HG03469 (cell line): ENCODE measurements around the gene ZP4.

ENCODE experiments used
- ATAC-seq: cut with Tn5 transposase; IDR thresholded peaks from one replicate; pipeline ENCODE4 v1.9.1; 2021; ENCODE audit warnings: mild to moderate bottlenecking, moderate library complexity, moderate number of reproducible peaks; ENCODE audit not compliant: unreplicated experiment

Gene ZP4, protein sequence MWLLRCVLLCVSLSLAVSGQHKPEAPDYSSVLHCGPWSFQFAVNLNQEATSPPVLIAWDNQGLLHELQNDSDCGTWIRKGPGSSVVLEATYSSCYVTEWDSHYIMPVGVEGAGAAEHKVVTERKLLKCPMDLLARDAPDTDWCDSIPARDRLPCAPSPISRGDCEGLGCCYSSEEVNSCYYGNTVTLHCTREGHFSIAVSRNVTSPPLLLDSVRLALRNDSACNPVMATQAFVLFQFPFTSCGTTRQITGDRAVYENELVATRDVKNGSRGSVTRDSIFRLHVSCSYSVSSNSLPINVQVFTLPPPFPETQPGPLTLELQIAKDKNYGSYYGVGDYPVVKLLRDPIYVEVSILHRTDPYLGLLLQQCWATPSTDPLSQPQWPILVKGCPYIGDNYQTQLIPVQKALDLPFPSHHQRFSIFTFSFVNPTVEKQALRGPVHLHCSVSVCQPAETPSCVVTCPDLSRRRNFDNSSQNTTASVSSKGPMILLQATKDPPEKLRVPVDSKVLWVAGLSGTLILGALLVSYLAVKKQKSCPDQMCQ

DNA sequence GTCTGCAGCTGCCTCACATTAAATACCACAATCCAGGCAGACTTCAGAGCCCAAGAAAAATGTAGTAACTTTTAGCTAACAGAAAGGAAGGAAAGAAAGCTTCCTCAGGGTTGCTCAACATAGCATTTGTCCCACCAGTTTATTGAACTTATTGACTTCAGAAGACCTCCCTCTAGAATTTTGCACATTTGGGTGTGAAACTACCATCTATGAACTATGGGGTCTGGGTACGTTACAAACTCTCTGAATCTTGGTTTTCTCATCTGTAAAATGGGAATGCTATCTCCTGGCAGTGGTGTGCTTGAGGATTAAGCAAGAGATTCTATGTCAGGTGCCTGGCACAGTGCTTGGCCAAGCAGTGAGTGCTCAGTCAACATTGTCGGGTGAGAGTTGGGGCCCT is at the start of gene ZP4:
Gene ZP4, minus strand, starts transcription at position 101 of the 400 bp plus-strand sequence. CDS start 287 bp downstream, outside the sequence.
- ATAC-seq, result no peak

DNA sequence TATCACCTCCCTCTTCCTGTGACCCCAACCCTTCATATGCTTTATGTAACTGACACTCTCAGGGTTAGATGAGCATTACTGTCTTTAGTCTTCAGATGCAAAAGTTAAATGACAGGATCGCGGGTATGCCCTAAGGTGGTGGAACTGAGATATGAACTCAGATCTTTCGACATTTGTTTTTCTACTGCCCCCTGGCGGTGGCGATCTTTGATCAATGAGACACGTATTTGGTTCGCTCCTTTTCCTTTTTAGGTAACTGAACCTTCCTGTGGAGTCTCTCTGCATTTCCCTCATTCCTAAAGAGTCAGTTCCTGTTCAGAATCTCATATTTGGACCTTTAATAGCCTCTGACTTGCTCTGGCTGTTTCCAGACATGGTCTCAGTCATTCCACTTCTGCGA is 47.8 kb upstream of the ZP4 start:
- no peak for ATAC-seq

DNA sequence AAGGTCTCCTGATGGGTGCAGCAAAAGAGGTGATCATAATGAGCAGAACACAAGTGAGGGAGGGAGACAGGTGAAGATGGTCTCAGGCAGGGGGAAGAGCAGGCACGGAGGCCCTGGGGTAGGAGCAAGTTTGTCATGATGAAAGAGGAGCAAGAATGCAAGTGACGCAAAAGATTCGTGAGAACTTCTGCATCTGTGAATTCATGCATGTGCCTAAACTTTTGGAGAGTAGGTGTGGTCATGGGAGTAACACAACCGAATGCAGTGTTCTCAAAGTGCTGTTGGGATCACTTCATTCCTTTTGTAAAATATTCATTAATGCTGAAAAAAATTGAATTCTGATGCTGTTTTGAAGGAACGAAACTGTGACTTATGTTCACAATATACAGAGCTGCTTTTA is 47.3 kb upstream of the ZP4 start:
- ATAC-seq, result no peak

DNA sequence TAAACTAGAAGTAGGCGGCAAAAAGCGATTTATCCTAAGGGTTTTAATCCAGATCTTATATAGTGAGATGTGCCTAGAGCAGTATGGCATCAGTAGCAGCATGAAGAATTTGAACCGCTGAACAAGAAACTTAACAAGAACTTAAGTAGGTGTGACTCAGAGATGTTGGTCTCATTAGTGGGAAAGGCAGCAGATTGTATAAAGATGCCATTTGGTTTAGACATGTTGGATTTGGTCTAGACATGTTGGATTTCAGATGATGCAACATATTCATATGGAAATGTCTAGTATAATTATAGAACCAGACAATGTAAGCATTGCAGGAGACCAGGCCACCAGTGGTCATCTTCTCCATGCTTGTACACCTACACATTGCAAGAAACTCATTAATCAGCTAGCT is 42.1 kb upstream of the ZP4 start:
- no peak for ATAC-seq

DNA sequence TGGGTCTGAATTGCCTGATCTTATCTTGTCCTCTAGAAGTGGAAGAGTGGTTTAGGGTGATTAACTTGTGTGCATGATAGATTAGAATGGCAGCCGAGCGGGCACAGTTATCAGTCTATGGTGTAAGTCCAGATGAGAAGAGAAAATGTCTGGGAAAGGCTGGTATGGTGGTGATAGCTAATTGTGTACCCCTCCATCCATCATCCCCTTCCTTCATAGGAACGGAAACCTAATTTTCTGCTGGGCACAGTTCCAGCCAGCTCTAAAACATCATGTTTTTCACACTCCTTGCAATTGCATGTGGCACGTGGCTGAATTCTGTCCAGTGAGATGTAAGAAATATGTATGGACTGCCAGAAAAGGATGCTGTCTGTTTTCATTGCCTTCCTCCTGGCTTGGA is 40.9 kb upstream of the ZP4 start:
- ATAC-seq, result no peak

DNA sequence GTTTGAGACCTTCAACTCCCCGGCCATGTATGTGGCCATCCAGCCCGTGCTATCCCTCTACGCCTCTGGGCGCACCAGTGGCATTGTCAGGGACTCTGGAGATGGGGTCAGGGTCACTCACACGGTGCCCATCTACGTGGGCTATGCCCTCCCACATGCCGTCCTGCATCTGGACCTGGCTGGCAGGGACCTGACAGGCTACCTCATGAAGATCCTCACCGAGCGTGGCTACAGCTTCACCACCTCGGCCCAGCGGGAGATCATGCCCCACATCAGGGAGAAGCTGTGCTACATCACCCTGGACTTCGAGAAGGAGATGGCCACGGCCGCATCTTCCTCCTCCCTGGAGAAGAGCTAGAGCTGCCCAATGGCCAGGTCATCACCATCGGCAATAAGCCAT is 36.5 kb upstream of the ZP4 start:
- no peak for ATAC-seq

DNA sequence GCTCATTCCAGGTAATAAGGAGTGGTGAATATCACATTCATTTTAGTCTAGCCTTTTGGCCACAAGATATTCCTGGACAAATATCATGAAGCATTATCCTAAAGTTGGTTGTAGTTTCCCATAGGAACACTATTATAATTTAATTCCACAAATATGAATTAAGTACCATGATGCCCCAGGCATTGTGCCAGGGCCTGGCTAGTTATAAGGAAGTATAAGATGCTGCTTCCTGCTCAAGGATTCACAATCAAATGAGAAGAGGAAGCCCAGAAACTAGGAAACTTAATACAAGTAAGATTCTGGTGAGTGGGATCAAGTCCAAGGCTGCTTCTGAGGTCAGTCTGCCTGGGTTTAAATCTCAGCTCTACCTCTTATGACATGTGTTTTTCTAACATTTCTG is 30.6 kb upstream of the ZP4 start:
- no peak for ATAC-seq

DNA sequence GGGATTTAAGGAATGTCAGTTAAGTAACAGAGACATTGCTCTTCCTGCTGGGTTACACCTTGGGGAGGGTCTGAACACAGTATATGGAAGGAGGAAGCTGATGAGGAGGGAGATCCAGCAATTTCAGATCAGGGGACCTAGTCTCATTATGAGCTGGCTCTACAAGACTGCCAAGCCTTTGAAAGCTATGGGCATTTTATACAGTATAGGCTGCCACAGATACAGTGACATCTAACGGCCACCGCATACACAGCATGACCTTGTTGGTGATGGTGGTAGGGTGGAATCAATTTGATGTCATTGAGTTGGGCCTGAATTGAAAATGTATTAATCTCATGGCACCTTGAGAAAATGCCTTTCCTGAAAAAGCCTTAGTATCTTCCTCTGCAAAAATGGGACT is 22.6 kb upstream of the ZP4 start:
- no peak for ATAC-seq

DNA sequence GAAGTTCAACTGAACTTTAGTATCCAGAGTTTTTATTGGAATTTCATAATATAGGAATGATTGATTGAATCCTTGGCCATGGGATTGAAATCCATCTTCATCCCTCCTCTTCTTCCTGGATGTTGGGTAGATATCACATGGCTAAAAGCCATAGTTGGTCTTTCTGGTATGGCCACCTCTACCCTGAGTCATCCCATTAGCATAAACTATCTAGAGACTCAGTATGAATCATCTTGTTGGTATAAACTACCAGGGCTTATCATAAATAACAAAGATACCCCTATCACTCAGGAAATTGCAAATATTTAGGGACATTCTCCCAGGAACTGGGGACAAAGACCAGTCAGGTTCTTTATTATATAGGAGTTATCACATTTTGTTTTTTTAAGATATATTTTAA is 21.2 kb upstream of the ZP4 start:
- ATAC-seq, result no peak

DNA sequence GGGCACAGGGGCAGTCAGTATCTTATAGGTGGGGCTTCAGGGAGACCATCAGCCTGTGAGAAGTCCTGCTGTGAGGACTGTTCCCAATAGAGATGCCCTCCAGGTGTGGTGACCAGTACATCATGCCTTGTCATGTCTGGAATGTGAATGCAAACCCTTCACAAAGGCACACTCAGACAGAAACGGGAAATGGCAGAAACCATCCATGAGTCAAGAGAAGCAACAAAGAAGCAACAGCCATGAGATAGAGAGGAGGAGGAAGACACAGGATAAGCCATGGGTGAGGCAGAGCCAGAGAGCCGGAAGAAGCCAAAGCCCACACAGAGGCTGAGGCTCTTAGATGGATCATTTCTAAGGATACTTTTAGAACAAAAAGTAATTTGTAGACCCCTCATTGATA is 20.1 kb upstream of the ZP4 start:
- no peak for ATAC-seq

DNA sequence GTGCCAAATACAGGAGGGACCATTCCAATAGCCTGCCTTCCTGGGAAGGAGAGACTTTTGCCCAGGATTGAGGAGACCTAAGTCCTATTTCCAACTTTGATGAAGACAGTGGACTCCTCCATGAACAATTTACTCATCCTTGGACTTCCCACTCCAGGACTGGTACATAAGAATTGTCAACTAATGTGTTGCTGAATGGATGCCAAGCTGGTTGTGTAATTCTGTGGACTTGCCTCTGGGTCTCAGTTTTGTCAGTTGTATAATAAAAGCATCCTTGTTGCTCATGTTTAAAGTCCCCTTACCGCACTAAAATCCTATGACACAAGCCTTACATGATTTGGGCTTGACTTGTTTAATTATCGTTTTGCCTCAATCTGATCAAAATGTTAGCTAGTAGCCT is 13.2 kb upstream of the ZP4 start:
- ATAC-seq, result no peak

DNA sequence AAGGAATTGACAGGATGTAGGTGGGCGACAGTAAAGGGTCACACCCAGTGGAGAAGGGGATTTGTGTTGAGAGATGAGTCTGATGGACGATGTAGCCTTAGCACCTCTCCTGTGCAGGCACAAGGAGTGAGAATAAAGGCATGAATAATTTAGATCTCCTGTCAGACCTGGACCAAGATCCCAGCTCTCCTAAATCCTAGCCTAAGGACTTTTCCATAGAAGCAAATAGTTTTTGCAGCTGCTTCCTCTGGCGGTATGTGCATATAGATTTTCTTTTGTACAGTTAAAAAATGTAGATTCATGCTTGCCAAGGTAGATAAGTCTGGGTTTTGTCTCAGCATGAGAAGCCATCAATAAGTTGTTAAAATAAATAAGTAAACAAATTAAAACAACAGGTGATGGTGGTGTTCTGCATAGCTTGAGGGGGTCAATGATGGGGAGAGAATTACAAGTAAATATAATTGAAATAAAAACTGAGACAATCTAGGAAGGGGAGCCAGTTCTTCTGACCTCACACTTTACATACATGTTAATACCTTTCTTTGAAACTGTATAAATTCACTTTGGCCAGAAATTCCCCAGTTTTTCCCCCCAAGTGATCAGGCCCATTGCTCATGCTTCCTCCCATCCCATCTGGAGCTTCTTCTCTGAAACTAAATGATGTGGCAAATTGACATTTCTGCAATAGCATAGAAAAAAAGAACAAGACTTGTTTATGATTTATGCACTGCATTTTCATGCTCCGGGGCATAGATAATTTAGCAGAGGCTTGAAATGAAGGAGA is 12.4 kb upstream of the ZP4 start:
- ATAC-seq, result no peak

DNA sequence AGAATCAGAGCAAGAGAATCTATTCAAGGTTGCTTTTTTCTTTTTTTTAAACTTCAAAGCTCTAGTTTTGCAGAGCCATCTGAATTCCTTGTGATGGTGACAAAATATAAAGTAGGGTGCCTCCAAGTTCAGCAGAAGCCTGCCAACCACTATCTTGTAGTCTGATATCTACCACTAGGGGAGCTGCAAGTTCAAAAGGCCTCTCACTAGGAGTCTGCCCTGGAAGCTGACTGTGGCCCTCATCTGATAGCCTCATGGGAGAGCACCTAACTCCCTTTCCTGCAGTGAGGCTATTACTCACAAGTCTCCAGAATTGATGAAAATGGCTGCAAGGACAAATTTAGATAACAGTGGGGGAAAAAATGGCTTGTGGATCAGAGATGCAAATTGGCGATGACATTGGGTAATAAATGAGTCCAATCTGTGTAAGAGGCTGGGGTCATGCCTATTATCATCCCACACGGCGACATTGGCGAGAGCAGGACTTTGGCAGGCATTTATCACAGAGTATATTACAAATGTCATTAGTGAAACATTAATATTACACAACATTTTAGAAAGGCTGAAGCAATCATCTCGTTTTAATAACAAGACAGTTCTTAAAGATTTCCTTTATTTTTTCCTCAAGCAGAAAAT is 10.7 kb upstream of the ZP4 start:
- ATAC-seq, result peak; percentile 44

DNA sequence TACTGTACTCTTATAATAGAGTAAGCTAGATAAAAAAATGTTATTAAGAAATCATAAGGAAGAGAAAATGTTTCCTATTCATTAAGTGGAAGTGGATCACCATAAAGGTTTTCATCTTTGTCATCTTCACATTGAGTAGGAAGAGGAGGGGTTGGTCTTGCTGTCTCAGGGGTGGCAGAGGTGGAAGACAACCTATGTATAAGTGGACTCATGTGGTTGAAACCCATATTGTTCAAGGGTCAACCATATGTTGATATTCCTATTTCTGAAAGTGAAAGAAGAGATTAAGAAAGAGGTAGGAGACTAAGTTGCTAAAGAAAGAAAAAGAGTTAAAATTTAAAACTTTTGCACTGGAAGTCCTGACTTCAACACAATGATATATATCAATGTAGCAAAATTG is 4.9 kb upstream of the ZP4 start:
- ATAC-seq, result no peak

DNA sequence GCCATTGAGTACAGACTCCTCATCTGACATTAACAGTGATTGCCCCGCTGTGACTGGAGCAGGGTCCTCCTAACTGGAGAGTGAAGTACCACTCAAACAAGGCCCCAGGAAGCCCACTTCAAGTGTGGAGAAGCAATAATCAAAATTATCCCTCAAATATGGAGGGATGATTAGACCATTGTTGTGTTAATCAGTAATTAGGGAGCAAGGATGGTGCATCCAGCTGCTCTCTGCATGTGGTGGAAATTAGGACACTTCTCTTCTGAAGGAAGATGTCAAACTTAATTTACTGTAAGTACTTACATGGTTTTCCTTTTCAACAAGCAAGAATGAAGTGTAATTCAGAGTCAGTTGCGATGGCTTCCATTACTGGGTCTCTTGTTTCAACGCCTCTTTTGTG is 3.4 kb upstream of the ZP4 start:
- ATAC-seq, result no peak

DNA sequence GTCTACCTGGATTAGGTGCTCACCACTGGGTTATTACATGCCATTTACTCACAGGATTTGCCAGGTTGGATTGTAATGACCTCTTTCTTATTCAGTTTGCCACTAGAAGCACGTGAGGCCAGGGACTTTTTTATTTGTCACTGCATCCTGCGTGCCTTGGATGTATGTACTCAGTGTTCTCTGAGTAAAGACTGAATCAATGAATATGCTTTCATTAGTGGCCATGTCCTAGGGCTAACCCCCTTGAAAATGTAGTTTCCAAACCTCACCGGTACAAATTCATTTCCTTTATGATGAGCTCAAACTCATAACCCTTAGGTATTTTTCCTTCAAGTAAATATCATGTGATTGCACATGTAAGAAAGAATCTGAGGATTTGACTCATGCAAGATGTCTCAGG is 1.3 kb upstream of the ZP4 start:
- no peak for ATAC-seq

DNA sequence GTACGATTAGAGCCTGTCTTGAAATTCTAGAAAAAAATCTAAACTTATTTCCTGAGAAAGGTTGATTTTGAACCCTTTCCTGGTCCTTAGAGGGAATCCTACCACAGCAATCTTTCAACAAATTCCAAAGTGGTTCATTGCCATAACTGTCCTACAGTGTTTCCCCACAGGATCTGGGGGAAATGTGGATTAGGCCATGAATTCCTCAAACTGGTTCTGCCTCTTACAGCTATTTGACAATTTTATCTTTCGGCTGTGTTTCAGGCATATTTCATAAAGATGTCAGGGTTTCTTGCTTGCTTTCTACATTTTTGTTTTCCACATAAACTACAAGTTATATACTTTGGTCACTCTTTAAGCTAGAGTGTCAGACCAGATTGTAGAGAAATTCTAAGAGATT is 544 bp upstream of the ZP4 start:
- ATAC-seq, result no peak

DNA sequence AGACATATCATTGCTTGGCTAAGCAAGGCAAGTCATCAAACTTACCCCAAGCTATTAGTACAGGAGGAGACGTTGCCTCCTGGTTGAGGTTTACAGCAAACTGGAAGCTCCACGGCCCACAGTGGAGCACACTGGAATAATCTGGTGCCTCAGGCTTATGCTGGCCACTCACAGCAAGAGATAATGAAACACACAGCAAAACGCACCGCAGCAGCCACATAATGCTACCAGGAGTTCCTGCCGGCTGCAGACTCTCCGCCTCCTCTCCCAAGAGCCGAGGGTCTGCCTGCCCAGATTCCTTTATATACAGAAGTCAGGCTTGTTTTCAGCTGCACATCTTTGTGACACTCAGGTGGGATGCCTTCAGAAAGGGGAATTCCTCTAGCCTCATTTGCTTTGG is 306 bp downstream of the ZP4 start:
- no peak for ATAC-seq

DNA sequence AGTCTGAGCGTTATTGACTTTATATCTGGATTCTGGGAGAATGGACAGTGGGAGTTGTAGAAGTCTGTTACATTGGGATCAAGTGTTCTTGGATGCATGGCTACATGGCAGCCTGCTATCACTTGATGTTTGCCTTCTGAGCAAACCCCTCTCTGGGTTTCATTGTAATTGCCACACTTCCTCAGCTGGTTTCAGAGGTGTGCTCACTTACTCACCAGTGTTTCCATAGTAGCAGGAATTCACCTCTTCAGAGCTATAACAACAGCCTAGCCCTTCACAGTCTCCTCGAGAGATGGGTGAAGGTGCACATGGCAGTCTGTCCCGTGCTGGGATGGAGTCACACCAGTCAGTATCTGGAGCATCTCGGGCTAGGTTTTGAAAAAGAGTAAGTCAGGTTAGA is 2.6 kb downstream of the ZP4 start:
- ATAC-seq, result no peak

DNA sequence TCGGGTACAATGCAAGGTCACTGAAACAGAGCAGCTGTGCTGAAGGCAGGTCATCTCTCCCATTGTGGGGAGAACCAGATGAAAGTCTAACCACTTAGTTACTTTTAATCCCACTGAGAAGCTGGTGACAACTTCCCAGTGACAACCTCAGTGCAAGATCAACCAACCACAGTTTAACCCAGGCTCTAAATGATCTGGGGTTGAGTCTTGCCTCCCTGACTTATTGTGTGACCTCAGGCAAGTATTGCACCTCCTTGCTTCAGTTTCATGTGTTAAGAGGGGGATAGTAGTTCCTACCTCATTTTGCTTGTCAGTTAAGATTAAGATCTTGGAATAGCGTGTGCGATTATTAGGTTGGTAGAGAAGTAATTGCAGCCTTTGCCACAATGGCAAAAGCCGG is 3.2 kb downstream of the ZP4 start:
- no peak for ATAC-seq

DNA sequence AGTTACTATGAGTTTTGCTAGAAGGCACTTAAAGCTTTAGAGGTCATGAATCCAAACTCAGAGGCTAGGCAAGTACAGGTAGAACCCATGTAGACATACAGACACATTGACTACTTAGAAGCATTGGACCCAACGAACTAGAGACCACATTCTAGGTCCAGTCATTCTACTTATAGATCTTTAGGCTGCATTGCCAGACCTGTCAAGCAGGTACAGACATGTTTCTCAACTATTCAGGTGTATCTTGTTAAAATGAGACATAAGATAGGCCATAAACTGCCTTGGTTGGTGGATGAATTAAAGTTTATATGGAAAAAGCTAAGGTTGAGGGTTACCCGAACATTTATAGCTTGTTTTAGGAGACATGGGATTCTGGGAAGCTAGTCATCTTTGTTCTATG is 6.5 kb downstream of the ZP4 start:
- ATAC-seq, result no peak

DNA sequence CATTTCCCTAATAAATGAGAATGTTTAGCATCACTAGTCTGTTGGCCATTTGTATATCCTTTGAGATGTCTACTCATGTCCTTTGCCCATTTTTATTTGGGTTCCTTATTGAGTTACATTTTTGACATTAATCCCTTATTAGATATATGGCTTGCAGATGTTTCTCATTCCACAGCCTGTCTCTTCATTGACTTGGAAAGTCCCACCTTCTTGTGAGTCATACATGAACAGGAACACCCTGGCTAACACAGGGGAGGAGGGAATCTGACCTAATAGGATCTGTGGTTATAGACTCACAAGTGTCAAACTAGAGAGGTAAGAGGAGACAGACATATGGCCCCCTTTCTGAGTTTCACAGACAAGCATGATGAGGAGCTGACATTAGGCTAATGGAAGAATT is 11.5 kb downstream of the ZP4 start:
- ATAC-seq, result no peak
